ENCODE measurements around the gene TPPP2. TPM values are rescaled to one million over a fixed set of nuclear protein-coding genes. Genes with fewer than 3 reads are reported as not detected.

Gene TPPP2
- total and polyA plus RNA-seq, 2 donors (not counting 1 experiment from before 2014, with no cell fraction given) = not detected

- peaks cover 8% of the 10 kb centered on the region for H3K27me3 ChIP-seq (ENCODE audit: control insufficient read depth, insufficient read depth, low read length)
- H3K4me3 ChIP-seq (replicated peaks in 1 of 4; ENCODE audit: control extremely low read depth in 1 of 4, insufficient read depth in 1 of 4, low read depth in 3 of 4, low read length in 4 of 4) = no peak overlapping the region
- H3K9ac ChIP-seq (ENCODE audit: insufficient read depth, low read length) = no peak overlapping the region
- no peaks in the 10 kb centered on the region for H3K79me2 ChIP-seq (ENCODE audit: control insufficient read depth, insufficient read depth, low read length)
- H3K36me3 ChIP-seq (ENCODE audit: control insufficient read depth, insufficient read depth, low read length) = no peaks in the 10 kb centered on the region
- H4K20me1 ChIP-seq (ENCODE audit: control insufficient read depth, extremely low read depth, insufficient read depth, low read length) = no peaks in the 10 kb centered on the region
- no peak overlapping the region for H2AFZ ChIP-seq (ENCODE audit: low read length)
- H3K27ac ChIP-seq (ENCODE audit: insufficient read depth, low read length) = no peak overlapping the region
- no peak for DNase-seq (ENCODE audit: low read depth in 2 of 2)
- TF ChIP-seq CTCF (conservative IDR thresholded peaks at IDR 0.05 in 1 of 2, IDR thresholded peaks at IDR 0.05 in 1 of 2; ENCODE audit: low read depth in 1 of 2, low read length in 2 of 2) (no peak), EZH2 (IDR thresholded peaks at IDR 0.05; ENCODE audit: low read length, missing control alignments) (no peak)
- no peaks in the 10 kb centered on the region for H3K4me1 ChIP-seq (ENCODE audit: control insufficient read depth, extremely low read depth, insufficient read depth, low read length)
- no peaks in the 10 kb centered on the region for H3K9me3 ChIP-seq (ENCODE audit: control insufficient read depth, insufficient read depth, low read depth, low read length)
- no peak overlapping the region for H3K4me2 ChIP-seq (ENCODE audit: extremely low read depth, insufficient read depth, low read length)
These were observed 31.3 kb downstream of the TPPP2 start for GRCh38 chr14:21061347-21061668.

- Histone ChIP-seq H3K9me3 (ENCODE audit: control insufficient read depth, insufficient read depth, low read depth, low read length) (no peaks in the 10 kb centered on the region), H4K20me1 (ENCODE audit: control insufficient read depth, extremely low read depth, insufficient read depth, low read length) (no peaks in the 10 kb centered on the region), H3K27me3 (ENCODE audit: control insufficient read depth, insufficient read depth, low read length) (peaks cover 8% of the 10 kb centered on the region), H3K9ac (ENCODE audit: insufficient read depth, low read length) (no peak overlapping the region), H2AFZ (ENCODE audit: low read length) (no peak overlapping the region), H3K36me3 (ENCODE audit: control insufficient read depth, insufficient read depth, low read length) (no peaks in the 10 kb centered on the region), H3K4me1 (ENCODE audit: control insufficient read depth, extremely low read depth, insufficient read depth, low read length) (no peaks in the 10 kb centered on the region), H3K27ac (ENCODE audit: insufficient read depth, low read length) (no peak overlapping the region), H3K4me2 (ENCODE audit: extremely low read depth, insufficient read depth, low read length) (no peak overlapping the region), H3K4me3 (replicated peaks in 1 of 4; ENCODE audit: control extremely low read depth in 1 of 4, insufficient read depth in 1 of 4, low read depth in 3 of 4, low read length in 4 of 4) (no peak overlapping the region), H3K79me2 (ENCODE audit: control insufficient read depth, insufficient read depth, low read length) (no peaks in the 10 kb centered on the region)
- DNase-seq (ENCODE audit: low read depth in 2 of 2) = peak; percentile 66 to 88
- no peak for TF ChIP-seq EZH2 (IDR thresholded peaks at IDR 0.05; ENCODE audit: low read length, missing control alignments)
- no peak for TF ChIP-seq CTCF (conservative IDR thresholded peaks at IDR 0.05 in 1 of 2, IDR thresholded peaks at IDR 0.05 in 1 of 2; ENCODE audit: low read depth in 1 of 2, low read length in 2 of 2)
These were observed 33.5 kb downstream of the TPPP2 start for GRCh38 chr14:21063479-21063878.

- Histone ChIP-seq H3K27ac (ENCODE audit: insufficient read depth, low read length) (no peak overlapping the region), H3K9me3 (ENCODE audit: control insufficient read depth, insufficient read depth, low read depth, low read length) (no peaks in the 10 kb centered on the region), H2AFZ (ENCODE audit: low read length) (no peak overlapping the region), H3K79me2 (ENCODE audit: control insufficient read depth, insufficient read depth, low read length) (no peaks in the 10 kb centered on the region), H3K36me3 (ENCODE audit: control insufficient read depth, insufficient read depth, low read length) (no peaks in the 10 kb centered on the region), H3K4me1 (ENCODE audit: control insufficient read depth, extremely low read depth, insufficient read depth, low read length) (peaks cover 5% of the 10 kb centered on the region), H3K4me3 (replicated peaks in 1 of 4; ENCODE audit: control extremely low read depth in 1 of 4, insufficient read depth in 1 of 4, low read depth in 3 of 4, low read length in 4 of 4) (no peak overlapping the region), H3K9ac (ENCODE audit: insufficient read depth, low read length) (no peak overlapping the region), H4K20me1 (ENCODE audit: control insufficient read depth, extremely low read depth, insufficient read depth, low read length) (no peaks in the 10 kb centered on the region), H3K4me2 (ENCODE audit: extremely low read depth, insufficient read depth, low read length) (no peak overlapping the region), H3K27me3 (ENCODE audit: control insufficient read depth, insufficient read depth, low read length) (no peaks in the 10 kb centered on the region)
- TF ChIP-seq CTCF (conservative IDR thresholded peaks at IDR 0.05 in 1 of 2, IDR thresholded peaks at IDR 0.05 in 1 of 2; ENCODE audit: low read depth in 1 of 2, low read length in 2 of 2) = peak in 1 of 2 donors; percentile 32
- TF ChIP-seq EZH2 (IDR thresholded peaks at IDR 0.05; ENCODE audit: low read length, missing control alignments) = no peak
- DNase-seq (ENCODE audit: low read depth in 2 of 2) = peak in 1 of 2 donors; percentile 14
These were observed 37.0 kb downstream of the TPPP2 start for GRCh38 chr14:21066882-21067502.

All from fibroblast of lung (primary cell).